HG03139 (cell line): ENCODE data around the gene SLC10A7.

Experiments used
- ATAC-seq: cut with Tn5 transposase; IDR thresholded peaks from one replicate; pipeline ENCODE4 v1.9.1; 2021; ENCODE audit not compliant: unreplicated experiment

SLC10A7 gene

DNA sequence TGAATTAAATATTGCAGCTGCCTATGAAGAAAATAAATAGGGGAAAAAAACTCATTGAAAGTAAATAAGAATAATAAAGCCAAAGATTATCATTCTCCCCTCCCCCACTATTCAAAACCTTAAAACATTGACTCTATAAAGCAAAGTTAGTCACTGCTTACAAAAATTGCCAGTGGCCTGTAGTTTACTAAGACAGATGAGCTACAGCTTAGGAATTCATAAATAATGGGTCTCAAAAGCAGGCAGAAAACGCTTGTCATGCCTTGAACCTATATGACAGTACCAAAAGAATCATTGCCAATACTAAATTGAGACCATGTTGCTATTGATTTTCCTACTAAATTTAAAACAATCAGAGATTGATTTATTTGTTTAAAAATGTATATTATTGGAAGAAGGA is 78.9 kb downstream of the SLC10A7 start:
- ATAC-seq: no peak

DNA sequence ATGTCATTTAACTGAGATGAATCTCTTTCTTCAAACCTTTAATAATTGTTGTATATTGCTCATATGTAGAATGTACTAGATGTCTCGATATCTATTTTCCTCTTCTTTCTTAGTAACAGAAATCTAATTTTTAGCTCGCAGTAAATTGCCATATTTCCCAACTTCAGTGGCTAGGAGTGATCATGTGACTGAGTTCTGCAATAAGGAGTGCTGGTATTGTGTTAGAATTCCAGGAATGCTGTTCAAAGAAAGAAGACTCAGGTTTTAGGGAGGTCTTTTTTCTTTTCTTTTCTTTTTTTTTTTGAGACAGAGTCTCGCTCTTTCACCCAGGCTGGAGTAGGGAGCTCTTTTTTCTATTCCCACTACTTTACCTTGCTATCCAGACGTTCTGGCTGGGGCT is 81.7 kb downstream of the SLC10A7 start:
- ATAC-seq: no peak

DNA sequence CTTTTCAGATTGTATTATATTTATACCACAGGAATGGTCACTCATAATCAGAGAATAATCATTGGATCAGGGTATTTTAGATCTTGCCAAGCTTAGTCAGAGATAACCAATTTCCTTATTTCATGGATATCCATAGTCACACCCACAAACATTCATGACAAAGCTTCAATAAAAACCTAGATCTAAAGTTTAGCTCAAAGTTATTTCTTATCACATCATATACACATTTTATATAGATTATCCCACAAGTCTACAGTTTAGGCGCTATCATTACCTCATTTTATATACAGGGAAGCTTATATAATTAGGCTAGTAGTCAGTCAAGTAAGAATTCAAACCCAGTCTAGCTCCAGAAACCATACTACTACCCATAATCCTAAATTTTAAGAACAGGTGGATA is 82.3 kb downstream of the SLC10A7 start:
- ATAC-seq: no peak

DNA sequence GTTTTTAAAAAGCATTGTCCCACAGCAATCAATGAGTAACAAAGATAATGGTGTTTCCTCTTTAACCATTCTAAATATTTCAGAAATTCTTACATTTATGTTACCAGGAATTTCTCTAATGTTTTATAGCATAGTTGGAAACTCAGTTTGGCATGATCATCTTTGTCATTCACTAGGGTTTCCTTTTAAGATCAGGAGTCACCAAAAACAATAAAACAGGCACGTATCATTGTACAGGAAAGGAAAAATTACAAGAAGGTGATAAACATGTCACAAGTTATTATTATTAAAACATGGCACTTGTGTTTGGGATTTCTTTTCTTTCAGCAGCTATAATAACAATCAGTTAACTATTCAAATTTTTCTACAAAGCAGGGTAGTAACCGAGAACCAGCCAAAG is 84.0 kb downstream of the SLC10A7 start:
- ATAC-seq: no peak

DNA sequence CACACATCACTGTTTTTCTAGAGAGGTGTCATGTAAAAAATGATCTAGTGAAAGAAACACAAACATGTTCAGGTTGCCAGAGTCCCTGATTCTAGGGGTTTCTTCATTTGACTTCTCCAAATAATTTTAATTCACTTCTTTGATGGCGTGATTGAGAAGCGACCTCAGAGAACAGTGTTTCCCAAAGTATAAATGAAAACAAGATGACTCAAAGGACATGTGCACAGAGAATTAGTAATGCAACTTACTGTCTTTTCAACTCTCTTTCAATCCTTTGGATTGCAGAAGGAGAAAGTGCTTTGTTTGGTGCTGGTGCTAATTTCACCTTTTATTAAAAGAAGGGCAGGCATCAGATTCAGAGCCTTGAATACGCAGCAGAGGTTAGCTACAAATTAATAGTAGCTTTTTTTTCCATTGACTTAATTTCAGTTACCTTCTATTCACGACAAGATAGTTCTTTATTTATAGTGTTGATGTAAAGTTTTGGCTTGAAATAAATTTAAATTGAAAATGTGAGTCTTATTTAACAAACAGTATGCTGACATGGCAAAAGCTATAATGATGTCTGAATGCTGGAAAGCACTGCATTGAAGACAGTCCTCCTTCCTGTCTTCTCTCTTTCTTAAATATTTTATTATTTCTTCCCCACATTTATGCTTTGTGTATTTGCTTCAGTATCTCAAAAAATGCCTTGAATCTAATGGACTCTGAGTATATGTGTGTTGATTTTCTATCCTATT is 85.1 kb downstream of the SLC10A7 start:
- ATAC-seq: no peak

DNA sequence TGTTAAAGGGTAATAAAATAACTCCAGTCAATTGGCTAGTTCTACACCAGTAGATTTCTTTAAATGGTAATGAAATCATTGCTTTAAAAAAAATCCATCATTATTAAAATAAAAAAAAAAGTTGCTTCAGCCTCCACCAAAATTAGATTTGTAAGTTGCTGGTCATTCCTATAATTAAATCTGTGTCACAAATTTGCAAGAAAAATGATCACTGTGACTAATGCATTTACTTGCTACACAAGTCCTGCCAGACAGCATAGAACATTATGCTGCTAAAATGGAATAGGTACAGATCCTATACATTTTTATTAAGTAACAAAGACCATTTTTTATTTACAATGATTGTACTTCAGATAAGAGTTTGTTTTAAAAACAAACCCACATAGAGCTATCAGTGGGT is 85.8 kb downstream of the SLC10A7 start:
- ATAC-seq: no peak

DNA sequence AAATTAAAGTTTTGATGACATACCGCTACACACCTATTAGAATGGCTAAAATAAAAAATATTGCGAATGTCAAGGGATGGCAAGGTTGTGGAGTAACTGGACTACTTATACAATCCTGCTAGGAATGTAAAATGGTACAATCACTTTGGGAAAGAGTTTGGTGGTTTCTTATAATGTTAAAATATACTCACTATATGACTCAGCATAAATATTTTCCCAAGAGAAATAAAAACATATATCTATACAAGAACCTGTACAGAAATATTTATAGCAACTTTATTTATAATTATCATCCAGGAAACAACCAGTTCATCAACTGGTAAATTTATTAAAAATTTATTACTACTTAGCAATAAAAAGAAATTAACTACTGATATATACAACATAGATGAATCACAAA is 89.7 kb downstream of the SLC10A7 start:
- no peak for ATAC-seq

DNA sequence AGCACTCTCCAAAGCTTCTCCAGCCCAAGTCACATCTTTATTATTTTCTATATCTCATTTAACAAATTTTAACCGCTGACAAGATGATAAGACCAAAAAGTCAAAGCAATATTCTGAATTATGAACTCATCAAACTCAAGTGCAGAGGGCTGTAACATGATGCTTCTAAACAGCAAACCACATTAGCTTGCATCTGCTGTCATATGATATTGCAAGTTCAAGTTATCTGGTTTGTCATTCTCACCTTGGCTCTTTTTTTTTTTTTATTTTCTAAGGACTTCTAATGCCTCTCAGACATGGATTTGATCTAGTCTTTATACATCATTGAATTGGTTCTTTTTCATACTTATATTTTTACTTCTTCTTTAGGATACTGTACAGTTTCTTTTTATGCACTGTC is 93.4 kb downstream of the SLC10A7 start:
- no peak for ATAC-seq

DNA sequence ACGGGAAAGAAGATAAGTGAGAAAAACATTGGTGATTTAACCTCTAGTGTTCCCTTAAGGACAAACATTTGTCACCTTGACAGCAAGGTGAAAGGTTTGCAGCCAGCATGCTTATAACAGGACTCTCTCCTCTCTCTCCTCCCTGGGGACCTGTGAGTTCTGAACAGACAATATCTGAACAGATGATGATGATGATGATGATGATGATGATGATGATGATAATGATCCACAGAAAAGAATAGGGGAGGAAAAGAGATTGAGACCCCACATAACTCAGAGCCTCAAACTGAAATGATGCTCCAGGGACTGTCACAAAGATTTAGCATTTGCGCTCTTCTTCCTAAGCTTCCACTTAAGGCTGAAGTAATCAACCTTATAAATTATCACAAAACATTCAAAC is 103.9 kb downstream of the SLC10A7 start:
- no peak for ATAC-seq

DNA sequence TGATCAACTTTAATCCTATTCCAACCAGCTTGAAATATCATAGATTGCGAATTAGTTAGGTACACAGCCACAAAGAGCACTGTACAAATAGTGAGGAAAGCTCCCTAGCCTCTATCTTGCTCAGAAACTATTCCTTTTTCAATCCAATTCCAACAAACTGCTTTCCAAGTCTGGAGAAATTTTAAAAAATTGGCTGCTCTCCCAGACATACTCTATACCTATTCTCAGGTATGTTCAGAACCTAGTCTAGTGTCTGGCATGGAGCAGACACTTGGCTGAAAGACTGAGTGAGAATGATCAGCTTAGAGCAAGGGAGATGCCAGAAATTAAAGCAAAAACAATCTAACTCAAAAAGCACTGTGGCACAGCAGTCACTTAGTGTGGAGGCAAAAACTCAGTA is 105.9 kb downstream of the SLC10A7 start:
- no peak for ATAC-seq

DNA sequence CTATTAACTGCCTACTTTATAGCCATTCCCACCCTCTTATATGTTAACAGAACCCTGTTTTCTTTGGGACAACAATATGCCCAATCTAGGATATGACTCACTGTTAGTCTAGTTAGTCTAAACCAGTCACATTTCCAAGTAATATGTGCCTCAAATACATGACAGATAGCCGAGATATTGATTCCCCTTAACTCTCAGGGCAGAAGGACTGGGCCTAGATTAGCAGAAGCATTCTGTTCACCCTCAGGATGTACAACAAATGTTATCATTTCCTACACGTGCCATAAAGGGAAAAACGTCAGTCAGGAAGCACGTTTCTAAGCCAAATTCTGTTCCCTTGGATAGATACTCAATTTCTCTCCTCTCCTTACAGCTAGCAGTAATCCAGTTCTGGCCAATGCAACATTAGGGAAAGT is 114.1 kb downstream of the SLC10A7 start:
- ATAC-seq: no peak

DNA sequence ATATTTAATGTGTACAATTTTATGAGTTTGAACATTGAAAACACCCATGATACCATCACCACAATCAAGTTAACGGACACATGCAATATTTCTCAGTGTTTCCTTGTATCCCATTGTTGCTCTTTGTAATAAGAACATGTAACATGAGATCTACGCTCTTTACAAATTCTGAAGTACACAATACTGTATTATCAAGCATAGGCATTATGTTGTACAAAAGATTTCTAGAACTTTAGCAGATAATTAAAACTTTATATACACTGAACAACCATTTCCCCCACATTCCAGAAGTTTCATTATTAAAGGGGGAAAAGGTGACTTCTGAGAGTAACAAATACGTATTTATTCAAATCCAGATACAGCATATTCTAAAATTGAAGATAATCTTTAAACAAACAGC is 114.5 kb downstream of the SLC10A7 start:
- no peak for ATAC-seq

DNA sequence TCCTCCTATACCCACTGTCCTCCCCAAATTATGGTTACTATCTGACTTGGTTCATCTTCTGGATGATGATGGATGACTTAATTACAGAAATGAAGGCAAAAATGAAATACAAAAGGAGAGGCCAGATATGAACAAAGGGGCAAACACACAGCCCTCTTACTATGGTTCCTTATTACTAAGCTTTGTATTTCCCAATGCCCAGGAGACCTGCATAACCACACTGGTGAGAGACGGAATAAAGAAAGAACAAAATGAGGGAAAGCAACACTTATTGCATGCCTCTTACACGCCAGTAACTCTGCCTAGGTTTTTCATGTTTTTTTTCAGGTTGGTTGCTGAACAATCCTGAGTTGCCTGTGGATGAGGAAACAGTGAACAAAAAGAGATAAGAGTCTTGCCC is 120.5 kb downstream of the SLC10A7 start:
- no peak for ATAC-seq

DNA sequence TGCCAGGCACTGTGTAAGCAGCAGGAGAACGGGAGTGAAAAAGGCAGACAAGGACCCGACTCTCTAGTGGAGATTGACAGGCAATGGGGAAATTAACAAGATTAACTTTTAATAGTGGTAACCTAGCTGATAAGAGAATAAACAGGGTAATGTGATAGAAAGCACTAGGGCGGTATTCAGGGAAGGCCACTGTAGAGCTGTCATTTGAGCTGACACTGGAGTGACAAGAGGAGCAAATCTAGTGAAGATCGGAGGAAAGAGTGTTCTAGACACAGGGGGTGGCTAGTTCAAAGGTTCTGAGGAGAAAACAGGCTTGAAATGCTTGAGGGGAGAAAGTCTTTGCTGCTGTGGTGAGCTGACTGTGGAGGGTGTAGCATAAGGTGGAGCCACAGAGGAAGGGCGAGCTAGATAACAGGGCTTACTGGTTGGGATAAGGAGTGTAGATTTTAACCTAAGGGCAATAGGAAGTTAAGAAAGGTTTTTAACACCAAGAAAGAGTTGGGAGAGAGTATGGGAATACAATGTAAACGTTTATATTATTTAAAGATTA is 122.8 kb downstream of the SLC10A7 start:
- ATAC-seq: no peak

DNA sequence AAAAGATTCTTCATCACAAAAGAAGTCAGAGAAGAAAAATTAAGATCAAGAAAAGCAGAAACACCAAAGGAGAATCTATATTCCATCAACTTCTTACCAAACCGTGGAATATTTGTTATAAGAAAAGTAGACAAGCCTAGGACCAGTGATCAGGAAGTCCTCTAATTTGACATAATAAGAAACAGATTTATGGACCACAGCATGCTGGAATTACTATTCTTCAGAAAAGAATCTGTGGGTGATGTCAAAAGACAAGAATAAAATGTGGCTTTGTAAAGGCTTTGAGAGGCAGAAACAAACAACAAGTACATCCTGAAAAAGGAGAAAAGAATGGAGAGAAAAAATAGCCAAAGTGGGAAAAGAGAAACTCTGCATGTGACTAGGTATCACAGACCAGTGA is 123.3 kb downstream of the SLC10A7 start:
- no peak for ATAC-seq

DNA sequence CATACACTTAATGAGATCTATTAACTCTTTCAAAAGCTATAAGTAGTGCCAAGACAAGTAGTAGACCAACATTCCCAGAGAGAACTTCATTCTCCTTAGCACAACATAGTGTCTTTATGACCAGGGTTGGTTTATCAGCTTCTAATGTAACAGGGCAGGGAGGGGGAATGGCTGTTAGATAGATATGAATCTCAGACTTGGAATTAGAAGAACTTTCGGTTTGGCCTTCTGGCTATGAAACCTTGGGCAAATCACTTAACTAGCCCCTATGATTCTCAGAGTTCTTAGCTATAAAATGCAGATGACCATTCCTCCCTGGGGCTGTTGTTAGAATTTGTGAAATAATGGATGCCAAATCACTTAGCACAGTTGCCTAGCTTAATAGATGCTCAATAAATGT is 132.2 kb downstream of the SLC10A7 start:
- ATAC-seq: no peak

DNA sequence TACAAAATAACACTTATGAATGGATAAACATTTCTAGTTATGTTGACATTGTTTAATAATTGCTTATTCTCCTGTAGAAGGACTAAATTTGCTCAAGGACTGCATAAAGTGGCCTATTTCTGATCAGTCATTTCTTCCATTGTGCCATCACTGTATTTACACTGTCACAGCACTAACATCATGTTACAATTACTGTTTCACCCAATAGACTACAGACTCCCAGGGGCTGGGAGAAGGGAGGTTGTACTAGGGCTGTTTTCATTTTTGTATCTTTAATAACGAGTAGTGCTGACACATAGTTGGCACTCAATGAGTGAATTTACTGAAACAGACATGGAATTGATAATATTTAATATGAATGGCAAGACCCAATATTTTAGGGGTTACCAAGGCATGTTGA is 139.5 kb downstream of the SLC10A7 start:
- ATAC-seq: no peak

DNA sequence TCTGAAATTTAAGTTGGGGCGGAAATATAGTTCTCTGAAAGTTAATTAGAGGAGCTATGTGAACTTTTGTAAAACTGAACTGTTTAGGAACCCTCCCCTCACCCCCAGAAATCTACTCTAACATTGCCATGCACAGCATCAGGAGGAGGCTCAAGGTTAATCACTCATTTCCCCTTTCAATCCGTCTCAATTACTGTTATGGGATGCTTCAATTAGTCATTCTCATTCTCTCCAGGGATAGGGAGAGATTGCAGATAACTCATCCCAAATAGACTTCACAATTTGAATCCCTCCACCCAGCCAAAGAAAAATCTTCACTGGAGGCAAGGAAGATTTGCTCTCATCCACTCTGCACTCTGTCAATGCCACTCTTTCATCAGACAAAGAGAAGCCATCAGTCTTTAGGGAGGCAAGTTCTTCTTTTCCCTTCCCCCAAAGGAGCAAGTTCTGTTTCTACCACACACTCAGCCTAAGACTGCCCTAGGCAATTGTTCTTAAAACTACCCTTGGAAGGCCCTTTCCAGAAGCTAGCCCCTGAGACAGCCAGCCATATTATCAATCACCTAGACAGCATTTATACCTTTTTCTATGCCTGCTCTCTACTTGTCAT is 140.4 kb downstream of the SLC10A7 start:
- ATAC-seq: no peak

DNA sequence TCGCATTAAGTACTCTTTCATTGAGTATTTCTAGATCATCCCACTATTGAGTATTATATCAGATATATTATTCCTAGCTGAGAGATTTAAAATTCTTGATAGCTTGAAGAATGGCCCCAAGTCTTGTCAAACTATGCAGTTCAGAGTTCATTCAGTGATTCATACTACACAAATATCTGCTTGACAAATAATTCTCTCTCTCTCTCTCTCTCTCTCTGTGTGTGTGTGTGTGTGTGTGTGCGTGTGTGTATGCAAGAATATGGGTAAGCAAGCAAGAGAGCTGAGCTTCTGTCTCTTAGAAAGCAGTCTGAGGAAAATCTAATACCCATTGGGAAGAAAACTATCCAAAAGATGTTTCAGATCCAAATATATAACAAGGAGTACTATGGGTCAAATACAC is 142.0 kb downstream of the SLC10A7 start:
- no peak for ATAC-seq

DNA sequence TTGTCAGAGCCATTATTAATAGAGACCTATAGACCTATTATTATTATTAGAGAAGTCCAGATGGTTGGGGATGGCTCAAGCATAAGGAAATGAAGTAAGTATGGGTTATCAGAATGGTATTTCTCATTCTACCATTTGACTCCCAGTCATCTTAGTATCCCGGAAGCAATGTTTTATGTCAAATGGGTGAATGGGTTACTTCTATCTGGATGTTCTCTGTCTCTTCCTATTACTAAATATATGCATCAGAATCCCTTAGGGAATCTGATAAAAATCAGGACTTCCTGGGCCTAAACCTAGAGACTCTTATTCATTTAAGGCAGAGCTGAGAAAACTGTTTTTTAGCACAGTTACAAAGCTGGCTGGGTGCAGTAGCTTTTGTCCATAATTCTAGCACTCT is 149.9 kb downstream of the SLC10A7 start:
- no peak for ATAC-seq

DNA sequence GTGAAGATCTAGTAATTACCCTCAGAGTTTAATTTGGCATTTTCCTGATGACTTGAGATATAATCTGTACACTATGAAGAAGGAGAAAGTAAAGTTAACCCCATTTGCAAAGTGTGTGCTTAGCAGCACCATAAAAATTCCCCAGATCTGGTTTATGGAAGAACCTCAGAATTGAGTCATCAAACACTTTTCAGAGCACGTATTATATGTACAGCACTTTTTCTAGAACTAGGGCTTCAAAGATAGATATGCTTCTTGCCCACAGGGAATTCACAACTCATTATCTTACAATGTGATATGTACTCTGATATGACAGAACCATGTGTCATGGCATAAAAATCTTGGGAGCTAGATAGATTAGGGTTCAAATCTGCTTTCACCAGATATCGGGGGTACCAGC is 150.9 kb downstream of the SLC10A7 start:
- no peak for ATAC-seq

DNA sequence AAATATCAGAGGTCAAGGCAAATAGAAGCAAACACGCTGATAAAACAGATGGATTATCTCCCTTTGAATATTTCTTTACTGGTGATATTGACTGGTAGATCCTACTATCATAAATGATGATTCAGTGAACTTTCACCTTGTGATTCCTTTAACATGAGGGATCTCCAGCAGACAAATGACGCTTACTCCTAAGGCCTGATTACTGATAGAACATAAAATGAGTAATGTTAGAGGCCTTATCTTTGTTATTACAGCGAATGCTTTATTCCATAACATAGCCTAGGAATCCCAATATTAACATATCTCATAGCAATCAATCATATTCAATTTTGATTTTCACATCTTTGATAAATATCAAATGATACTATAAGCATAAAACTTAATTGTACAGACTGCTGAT is 152.3 kb downstream of the SLC10A7 start:
- ATAC-seq: no peak

DNA sequence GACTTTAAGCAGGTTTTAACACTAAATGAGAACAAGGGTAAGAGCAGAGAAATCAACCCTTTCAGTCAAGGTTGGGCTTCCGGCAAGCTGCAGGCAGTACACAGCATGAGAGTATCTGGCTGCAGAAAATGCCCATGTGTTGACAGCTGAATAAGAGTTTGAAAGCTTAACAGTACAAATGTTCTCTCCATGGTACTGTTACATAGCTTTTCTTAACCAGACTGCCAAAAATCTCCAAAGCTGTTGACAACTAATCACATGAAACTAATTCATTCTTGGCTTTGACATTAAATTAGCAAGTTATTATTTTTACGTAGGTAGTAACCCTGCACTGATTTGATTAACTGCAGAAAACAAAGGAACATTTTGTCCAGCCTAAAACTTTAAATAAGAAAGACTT is 153.5 kb downstream of the SLC10A7 start:
- ATAC-seq: no peak
